Panc1 (cell line): ENCODE results near the gene GTF3C5. TPM values are rescaled to one million over a fixed set of nuclear protein-coding genes. Genes with fewer than 3 reads are reported as not detected.

ENCODE experiments used
- ATAC-seq: fragments of 200-7000 bp; cut with Tn5 transposase; 2 replicates; pipeline ENCODE4 v1.9.1; 2020; ENCODE audit warnings: mild to moderate bottlenecking, moderate library complexity
- BruUV-seq: library from RNA; stranded (reverse); fragments of 400-500 nt; replicated peaks from 2 replicates; lab custom pipeline; 2021; lab: Mats Ljungman, UMichigan
- CTCF ChIA-PET: fragments of 300-600 bp; sonication (Branson Sonifier 250); formaldehyde crosslinking; loops from one replicate; lab custom pipeline; 2022; ENCODE audit warnings: antibody characterized with exemption; lab: Charles Lee
- POLR2A ChIA-PET: fragments of 300-600 bp; sonication (Branson Sonifier 250); formaldehyde crosslinking; loops from one replicate; lab custom pipeline; 2022; ENCODE audit warnings: antibody characterized with exemption; lab: Charles Lee
- DNase-seq: peaks from one replicate; pipeline ENCODE4 v3.0.0-alpha.2; 2010; ENCODE audit warnings: low read depth, low spot score
- H3K27ac ChIP-seq: 2 replicates; pipeline ENCODE4 v1.5.1; 2011; ENCODE audit warnings: mild to moderate bottlenecking, low read length, inconsistent platforms
- H3K27me3 ChIP-seq: fragments of 200-500 bp; sonication (Bioruptor generic); 2 replicates; pipeline ENCODE4 v1.6.0; 2014; ENCODE audit warnings: low read length, inconsistent platforms; ENCODE audit not compliant: control insufficient read depth, insufficient read depth
- H3K36me3 ChIP-seq: fragments of 200-500 bp; sonication (Bioruptor generic); 2 replicates; pipeline ENCODE4 v1.5.1; 2014; ENCODE audit warnings: inconsistent platforms, mild to moderate bottlenecking, low read length, moderate library complexity; ENCODE audit not compliant: control insufficient read depth, insufficient read depth
- H3K4me1 ChIP-seq: 2 replicates; pipeline ENCODE4 v1.5.1; 2011; ENCODE audit warnings: inconsistent platforms, mild to moderate bottlenecking, low read length, moderate library complexity; ENCODE audit not compliant: control insufficient read depth, insufficient read depth
- H3K4me3 ChIP-seq, 2 experiments: 2 replicates each; pipeline ENCODE4 v1.5.1; 2011 to 2012; ENCODE audit warnings: low read depth in 2 of 2, low read length in 2 of 2, mild to moderate bottlenecking in 2 of 2, inconsistent platforms in 1 of 2, moderate library complexity in 1 of 2
- H3K9me3 ChIP-seq: fragments of 200-500 bp; sonication (Bioruptor generic); 2 replicates; pipeline ENCODE4 v1.5.1; 2014; ENCODE audit warnings: low read depth, mild to moderate bottlenecking, inconsistent platforms, low read length, moderate library complexity; ENCODE audit not compliant: control insufficient read depth, insufficient read depth
- POLR2AphosphoS5 ChIP-seq: IDR thresholded peaks from 2 replicates; pipeline ENCODE4 v1.6.1; 2012; ENCODE audit warnings: mild to moderate bottlenecking, low read depth, low read length, moderate library complexity
- SIN3A ChIP-seq: IDR thresholded peaks from 2 replicates; pipeline ENCODE4 v1.6.1; 2012; ENCODE audit warnings: low read depth, mild to moderate bottlenecking, low read length, moderate library complexity, borderline replicate concordance; ENCODE audit not compliant: insufficient read depth
- TCF7L2 ChIP-seq: IDR thresholded peaks from 2 replicates; pipeline ENCODE4 v1.6.1; 2011; ENCODE audit warnings: mild to moderate bottlenecking, low read depth, low read length, inconsistent platforms
- in situ Hi-C: cut with HindIII; loops from 2 replicates; pipeline ENCODE4 v1.10.0; 2016; ENCODE audit warnings: low sequenced_read_pairs, low pct_unique_long_range_greater_than_20kb
- intact Hi-C: fragments of 100-400 bp; cut with micrococcal nuclease; formaldehyde crosslinking; loops from one replicate; pipeline ENCODE4 v1.10.0; 2022; ENCODE audit not compliant: unreplicated experiment
- total RNA-seq: library from RNA; stranded (reverse); gene quantifications from one replicate; pipeline ENCODE4 v1.2.1, GENCODE V29; 2021; ENCODE audit not compliant: unreplicated experiment
- TF ChIP-seq, protein P1 (sequence below), 2 experiments: IDR thresholded peaks; 2 replicates each; pipeline ENCODE4 v1.6.1; 2011 to 2012; ENCODE audit warnings: low read depth in 2 of 2, control low read depth in 1 of 2, low read length in 1 of 2, mild to moderate bottlenecking in 1 of 2, moderate library complexity in 1 of 2; ENCODE audit not compliant: insufficient read depth in 1 of 2
- TF ChIP-seq, protein P2 (sequence below): fragments of 450-650 bp; IDR thresholded peaks from 2 replicates; pipeline ENCODE4 v1.5.1; 2017; ENCODE audit warnings: mild to moderate bottlenecking

Gene GTF3C5
- total RNA-seq, 1 experiment from 2014 or later, result 47.7 TPM

DNA sequence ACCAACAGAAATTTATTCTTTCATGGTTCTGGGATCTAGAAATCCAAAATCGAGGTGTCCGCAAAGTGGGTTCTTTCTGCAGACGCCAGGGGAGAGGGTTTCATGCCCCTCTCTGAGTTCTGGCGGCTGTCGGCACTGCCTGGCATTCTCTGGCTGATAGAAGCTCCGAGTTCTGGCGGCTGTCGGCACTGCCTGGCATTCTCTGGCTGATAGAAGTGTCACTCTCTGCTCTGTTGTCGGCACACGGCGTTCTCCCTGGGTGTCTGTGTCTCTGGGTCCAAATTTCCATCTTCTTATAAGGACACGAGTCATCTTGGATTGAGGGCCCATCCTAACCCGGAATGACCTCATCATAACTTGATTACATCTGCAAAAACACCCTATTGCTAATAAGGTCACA lies 44.7 kb upstream of the GTF3C5 start:
- Histone ChIP-seq H3K27me3 (no peaks in the 10 kb centered on the region), H3K4me1 (no peaks in the 10 kb centered on the region), H3K4me3 (no peak overlapping the region), H3K9me3 (no peaks in the 10 kb centered on the region), H3K27ac (no peak overlapping the region), H3K36me3 (no peaks in the 10 kb centered on the region)
- DNase-seq (no peak), ATAC-seq (no peak)
- TF ChIP-seq POLR2AphosphoS5 (no peak), SIN3A (no peak), TCF7L2 (no peak)
- TF ChIP-seq, protein P1, sequence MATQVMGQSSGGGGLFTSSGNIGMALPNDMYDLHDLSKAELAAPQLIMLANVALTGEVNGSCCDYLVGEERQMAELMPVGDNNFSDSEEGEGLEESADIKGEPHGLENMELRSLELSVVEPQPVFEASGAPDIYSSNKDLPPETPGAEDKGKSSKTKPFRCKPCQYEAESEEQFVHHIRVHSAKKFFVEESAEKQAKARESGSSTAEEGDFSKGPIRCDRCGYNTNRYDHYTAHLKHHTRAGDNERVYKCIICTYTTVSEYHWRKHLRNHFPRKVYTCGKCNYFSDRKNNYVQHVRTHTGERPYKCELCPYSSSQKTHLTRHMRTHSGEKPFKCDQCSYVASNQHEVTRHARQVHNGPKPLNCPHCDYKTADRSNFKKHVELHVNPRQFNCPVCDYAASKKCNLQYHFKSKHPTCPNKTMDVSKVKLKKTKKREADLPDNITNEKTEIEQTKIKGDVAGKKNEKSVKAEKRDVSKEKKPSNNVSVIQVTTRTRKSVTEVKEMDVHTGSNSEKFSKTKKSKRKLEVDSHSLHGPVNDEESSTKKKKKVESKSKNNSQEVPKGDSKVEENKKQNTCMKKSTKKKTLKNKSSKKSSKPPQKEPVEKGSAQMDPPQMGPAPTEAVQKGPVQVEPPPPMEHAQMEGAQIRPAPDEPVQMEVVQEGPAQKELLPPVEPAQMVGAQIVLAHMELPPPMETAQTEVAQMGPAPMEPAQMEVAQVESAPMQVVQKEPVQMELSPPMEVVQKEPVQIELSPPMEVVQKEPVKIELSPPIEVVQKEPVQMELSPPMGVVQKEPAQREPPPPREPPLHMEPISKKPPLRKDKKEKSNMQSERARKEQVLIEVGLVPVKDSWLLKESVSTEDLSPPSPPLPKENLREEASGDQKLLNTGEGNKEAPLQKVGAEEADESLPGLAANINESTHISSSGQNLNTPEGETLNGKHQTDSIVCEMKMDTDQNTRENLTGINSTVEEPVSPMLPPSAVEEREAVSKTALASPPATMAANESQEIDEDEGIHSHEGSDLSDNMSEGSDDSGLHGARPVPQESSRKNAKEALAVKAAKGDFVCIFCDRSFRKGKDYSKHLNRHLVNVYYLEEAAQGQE (IDR thresholded peaks at IDR 0.05; ENCODE audit: insufficient read depth in 1 of 2, low read depth in 2 of 2, low read length in 1 of 2), result no peak
- TF ChIP-seq, protein P2, sequence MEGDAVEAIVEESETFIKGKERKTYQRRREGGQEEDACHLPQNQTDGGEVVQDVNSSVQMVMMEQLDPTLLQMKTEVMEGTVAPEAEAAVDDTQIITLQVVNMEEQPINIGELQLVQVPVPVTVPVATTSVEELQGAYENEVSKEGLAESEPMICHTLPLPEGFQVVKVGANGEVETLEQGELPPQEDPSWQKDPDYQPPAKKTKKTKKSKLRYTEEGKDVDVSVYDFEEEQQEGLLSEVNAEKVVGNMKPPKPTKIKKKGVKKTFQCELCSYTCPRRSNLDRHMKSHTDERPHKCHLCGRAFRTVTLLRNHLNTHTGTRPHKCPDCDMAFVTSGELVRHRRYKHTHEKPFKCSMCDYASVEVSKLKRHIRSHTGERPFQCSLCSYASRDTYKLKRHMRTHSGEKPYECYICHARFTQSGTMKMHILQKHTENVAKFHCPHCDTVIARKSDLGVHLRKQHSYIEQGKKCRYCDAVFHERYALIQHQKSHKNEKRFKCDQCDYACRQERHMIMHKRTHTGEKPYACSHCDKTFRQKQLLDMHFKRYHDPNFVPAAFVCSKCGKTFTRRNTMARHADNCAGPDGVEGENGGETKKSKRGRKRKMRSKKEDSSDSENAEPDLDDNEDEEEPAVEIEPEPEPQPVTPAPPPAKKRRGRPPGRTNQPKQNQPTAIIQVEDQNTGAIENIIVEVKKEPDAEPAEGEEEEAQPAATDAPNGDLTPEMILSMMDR, result no peak
- BruUV-seq, result no TSS peak
- intact Hi-C loops, result no loop called here
- POLR2A ChIA-PET, result no interaction called here
- in situ Hi-C loops, result no loop called here
- CTCF ChIA-PET, result no interaction called here

DNA sequence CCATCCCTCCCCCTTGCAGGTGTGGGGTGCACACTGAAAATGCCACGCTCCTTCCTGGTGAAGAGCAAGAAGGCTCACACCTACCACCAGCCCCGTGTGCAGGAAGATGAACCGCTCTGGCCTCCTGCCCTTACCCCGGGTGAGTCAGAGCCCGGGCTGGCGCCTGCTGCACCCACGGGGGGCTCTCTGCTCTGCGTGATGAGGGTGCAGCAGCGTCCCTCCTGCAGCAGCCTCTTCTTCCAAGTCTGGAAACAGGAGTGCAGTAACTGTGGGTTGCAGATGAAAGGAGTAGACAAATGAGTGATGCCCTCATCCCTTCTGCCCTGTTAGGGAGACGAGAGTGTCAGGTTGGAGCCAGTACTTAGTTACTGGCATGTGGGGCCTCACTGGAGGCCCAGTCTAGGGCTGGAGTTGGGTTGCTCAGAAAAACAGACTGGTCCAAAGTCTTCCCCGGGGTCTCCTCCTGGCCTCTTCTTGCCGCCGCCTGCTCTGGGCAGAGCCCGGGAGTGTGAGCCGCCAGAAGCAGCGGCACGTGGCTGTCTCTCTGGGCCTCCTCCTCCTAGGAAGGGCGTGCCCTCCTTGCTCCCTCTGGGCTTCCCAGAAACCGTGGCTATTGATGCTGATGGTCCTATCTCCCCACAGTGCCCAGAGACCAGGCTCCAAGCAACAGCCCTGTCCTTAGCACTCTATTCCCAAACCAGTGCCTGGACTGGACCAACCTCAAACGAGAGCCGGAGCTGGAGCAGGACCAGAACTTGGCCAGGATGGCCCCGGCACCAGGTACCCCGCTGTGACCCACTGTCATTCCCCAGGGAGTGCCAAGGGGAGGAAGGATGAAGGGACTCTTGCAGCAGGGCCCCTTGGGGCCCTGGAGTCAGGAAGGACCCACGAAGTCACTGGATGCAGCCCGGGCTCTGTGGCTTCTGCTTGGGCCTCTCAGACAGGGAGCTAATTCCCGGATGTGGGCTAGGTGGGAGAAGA lies 43.9 kb upstream of the GTF3C5 start:
- Histone ChIP-seq H3K4me3 (no peak overlapping the region), H3K4me1 (no peaks in the 10 kb centered on the region), H3K36me3 (no peaks in the 10 kb centered on the region), H3K27ac (no peak overlapping the region), H3K9me3 (no peaks in the 10 kb centered on the region), H3K27me3 (no peaks in the 10 kb centered on the region)
- no TSS peak for BruUV-seq
- ChIA-PET POLR2A (no interaction called here), CTCF (no interaction called here)
- no peak for TF ChIP-seq TCF7L2
- TF ChIP-seq, protein P1 (IDR thresholded peaks at IDR 0.05; ENCODE audit: insufficient read depth in 1 of 2, low read depth in 2 of 2, low read length in 1 of 2), result no peak
- no peak for TF ChIP-seq SIN3A
- TF ChIP-seq, protein P2, result no peak
- no peak for TF ChIP-seq POLR2AphosphoS5
- intact Hi-C loops (no loop called here), in situ Hi-C loops (no loop called here)
- no peak for DNase-seq
- ATAC-seq, result no peak; the same call in 1 of the 2 replicates
